ENCODE measurements around the gene NEK11.
"Not testable (repeated sequence)": the region's sequence is repeated elsewhere in the genome, so short reads cannot be mapped to it uniquely, and the experiment has no call there.

The NEK11 gene

GRCh38 chr3:131317667-131318066 lies 291.0 kb downstream of the NEK11 start:
- H3K4me3 ChIP-seq (ENCODE audit: low read depth, low read length): no peak overlapping the region
- no peak for TF ChIP-seq CTCF (IDR thresholded peaks at IDR 0.05; ENCODE audit: insufficient read depth, low read depth, low read length, missing control alignments)
- no peak for DNase-seq (ENCODE audit: low read depth)

DNA sequence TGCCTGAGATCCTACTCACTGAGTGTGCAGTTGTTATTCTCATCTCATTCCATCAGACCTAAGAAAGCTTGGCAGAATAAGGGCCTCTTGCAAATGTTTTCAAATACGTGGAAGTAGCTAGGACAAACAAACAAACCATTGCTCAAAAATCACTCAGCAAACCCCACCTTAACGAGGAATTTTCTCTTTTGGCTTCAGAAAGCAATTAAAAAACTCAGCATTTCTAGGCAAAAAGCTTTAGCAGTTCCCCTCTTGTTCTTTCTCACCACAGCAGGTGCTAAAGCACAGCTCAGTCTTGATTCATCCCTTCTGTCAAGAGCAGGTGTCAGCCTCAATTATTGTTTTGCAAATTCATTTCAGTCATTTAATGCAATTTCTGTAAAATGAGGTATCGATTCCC lies 296.3 kb downstream of the NEK11 start:
- TF ChIP-seq CTCF (IDR thresholded peaks at IDR 0.05; ENCODE audit: insufficient read depth, low read depth, low read length, missing control alignments): no peak
- no peak for DNase-seq (ENCODE audit: low read depth)

GRCh38 chr3:131323792-131324191 lies 297.1 kb downstream of the NEK11 start:
- DNase-seq (ENCODE audit: low read depth): no peak

More for the DNA sequence above, 296.3 kb downstream of the NEK11 start:
- H3K4me3 ChIP-seq (ENCODE audit: low read depth, low read length): no peak overlapping the region

GRCh38 chr3:131324923-131325322 lies 298.2 kb downstream of the NEK11 start:
- H3K4me3 ChIP-seq (ENCODE audit: low read depth, low read length): no peak overlapping the region
- DNase-seq (ENCODE audit: low read depth): no peak
- no peak for TF ChIP-seq CTCF (IDR thresholded peaks at IDR 0.05; ENCODE audit: insufficient read depth, low read depth, low read length, missing control alignments)

More at GRCh38 chr3:131323792-131324191, 297.1 kb downstream of the NEK11 start:
- no peak for TF ChIP-seq CTCF (IDR thresholded peaks at IDR 0.05; ENCODE audit: insufficient read depth, low read depth, low read length, missing control alignments)
- H3K4me3 ChIP-seq (ENCODE audit: low read depth, low read length): no peak overlapping the region

GRCh38 chr3:131326307-131326706 lies 299.6 kb downstream of the NEK11 start:
- TF ChIP-seq CTCF (IDR thresholded peaks at IDR 0.05; ENCODE audit: insufficient read depth, low read depth, low read length, missing control alignments): no peak
- H3K4me3 ChIP-seq (ENCODE audit: low read depth, low read length): no peak overlapping the region
- no peak for DNase-seq (ENCODE audit: low read depth)

- TF ChIP-seq CTCF (IDR thresholded peaks at IDR 0.05; ENCODE audit: insufficient read depth, low read depth, low read length, missing control alignments): no peak
- DNase-seq (ENCODE audit: low read depth): no peak
- H3K4me3 ChIP-seq (ENCODE audit: low read depth, low read length): no peak overlapping the region
These were observed 302.0 kb downstream of the NEK11 start for GRCh38 chr3:131328721-131329120.

- no peak overlapping the region for H3K4me3 ChIP-seq (ENCODE audit: low read depth, low read length)
- no peak for TF ChIP-seq CTCF (IDR thresholded peaks at IDR 0.05; ENCODE audit: insufficient read depth, low read depth, low read length, missing control alignments)
- no peak for DNase-seq (ENCODE audit: low read depth)
These were observed 303.1 kb downstream of the NEK11 start for GRCh38 chr3:131329774-131330173.

DNA sequence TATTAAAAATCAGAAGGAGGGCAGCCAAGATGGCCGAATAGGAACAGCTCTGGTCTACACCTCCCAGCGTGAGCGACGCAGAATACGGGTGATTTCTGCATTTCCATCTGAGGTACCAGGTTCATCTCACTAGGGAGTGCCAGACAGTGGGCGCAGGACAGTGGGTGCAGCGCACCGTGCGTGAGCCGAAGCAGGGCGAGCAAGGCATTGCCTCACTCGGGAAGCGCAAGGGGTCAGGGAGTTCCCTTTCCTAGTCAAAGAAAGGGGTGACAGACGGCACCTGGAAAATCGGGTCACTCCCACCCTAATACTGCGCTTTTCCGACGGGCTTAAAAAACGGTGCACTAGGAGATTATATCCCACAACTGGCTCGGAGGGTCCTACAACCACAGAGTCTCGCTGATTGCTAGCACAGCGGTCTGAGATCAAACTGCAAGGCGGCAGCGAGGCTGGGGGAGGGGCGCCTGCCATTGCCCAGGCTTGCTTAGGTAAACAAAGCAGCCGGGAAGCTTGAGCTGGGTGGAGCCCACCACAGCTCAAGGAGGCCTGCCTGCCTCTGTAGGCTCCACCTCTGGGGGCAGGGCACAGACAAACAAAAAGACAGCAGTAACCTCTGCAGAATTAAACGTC lies 304.9 kb downstream of the NEK11 start:
- not testable (repeated sequence) for DNase-seq (ENCODE audit: low read depth); H3K4me3 ChIP-seq (ENCODE audit: low read depth, low read length)

All from GM12865 (cell line).